ENCODE data around the gene FKBP4.
"Not testable (repeated sequence)": the region's sequence is repeated elsewhere in the genome, so short reads cannot be mapped to it uniquely, and the experiment has no call there.

Gene FKBP4

GRCh38 chr12:2794736-2795289 lies at the start of gene FKBP4:
Gene FKBP4 (plus strand): TSS chr12:2794970. CDS start chr12:2795140, 170 bp downstream.
- DNase-seq = peak; percentile 85

GRCh38 chr12:2745655-2746054 lies 49.1 kb upstream of the FKBP4 start:
- peak; percentile 5 for DNase-seq

GRCh38 chr12:2749580-2749979 lies 45.2 kb upstream of the FKBP4 start:
- no peak for DNase-seq

GRCh38 chr12:2750185-2750584 lies 44.6 kb upstream of the FKBP4 start:
- DNase-seq = no peak

- no peak for DNase-seq
These were observed 43.5 kb upstream of the FKBP4 start for GRCh38 chr12:2751230-2751629.

- no peak for DNase-seq
These were observed 43.1 kb upstream of the FKBP4 start for GRCh38 chr12:2751686-2752085.

GRCh38 chr12:2752676-2753371 lies 41.9 kb upstream of the FKBP4 start:
- peak; percentile 68 for DNase-seq

GRCh38 chr12:2753536-2753935 lies 41.2 kb upstream of the FKBP4 start:
- no peak for DNase-seq

GRCh38 chr12:2754208-2754607 lies 40.6 kb upstream of the FKBP4 start:
- no peak for DNase-seq

GRCh38 chr12:2756756-2757155 lies 38.0 kb upstream of the FKBP4 start:
- no peak for DNase-seq

- no peak for DNase-seq
These were observed 35.0 kb upstream of the FKBP4 start for GRCh38 chr12:2759733-2760132.

GRCh38 chr12:2764398-2764797 lies 30.4 kb upstream of the FKBP4 start:
- DNase-seq = no peak

GRCh38 chr12:2765052-2765451 lies 29.7 kb upstream of the FKBP4 start:
- no peak for DNase-seq

GRCh38 chr12:2765608-2766007 lies 29.2 kb upstream of the FKBP4 start:
- no peak for DNase-seq

GRCh38 chr12:2768224-2768961 lies 26.4 kb upstream of the FKBP4 start:
- no peak for DNase-seq

- no peak for DNase-seq
These were observed 24.8 kb upstream of the FKBP4 start for GRCh38 chr12:2769866-2770533.

GRCh38 chr12:2770544-2770943 lies 24.2 kb upstream of the FKBP4 start:
- DNase-seq = not testable (repeated sequence)

GRCh38 chr12:2772370-2772769 lies 22.4 kb upstream of the FKBP4 start:
- no peak for DNase-seq

GRCh38 chr12:2773199-2773875 lies 21.4 kb upstream of the FKBP4 start:
- DNase-seq = no peak

GRCh38 chr12:2775431-2775830 lies 19.3 kb upstream of the FKBP4 start:
- no peak for DNase-seq

GRCh38 chr12:2776129-2776806 lies 18.5 kb upstream of the FKBP4 start:
- DNase-seq = no peak

- no peak for DNase-seq
These were observed 15.5 kb upstream of the FKBP4 start for GRCh38 chr12:2779281-2779680.
